ENCODE results near the gene RNF148. TPM values are rescaled to one million over a fixed set of nuclear protein-coding genes. Genes with fewer than 3 reads are reported as not detected.
"Not testable (repeated sequence)": the region's sequence is repeated elsewhere in the genome, so short reads cannot be mapped to it uniquely, and the experiment has no call there.

RNF148 gene
- polyA plus RNA-seq, 3 donors: 0.21 to 0.28 (median 0.25) TPM

- DNase-seq (ENCODE audit: low read depth in 3 of 3, low spot score in 2 of 3): no peak
Measured at GRCh38 chr7:122692769-122693309, 9.9 kb downstream of the RNF148 start.

GRCh38 chr7:122691569-122692235 lies 11.0 kb downstream of the RNF148 start:
- no peak for DNase-seq (ENCODE audit: low read depth in 3 of 3, low spot score in 2 of 3)

GRCh38 chr7:122689346-122690109 lies 13.2 kb downstream of the RNF148 start:
- no peak for DNase-seq (ENCODE audit: low read depth in 3 of 3, low spot score in 2 of 3)

- DNase-seq (ENCODE audit: low read depth in 3 of 3, low spot score in 2 of 3): peak in 1 of 3 donors; percentile 26
Measured at GRCh38 chr7:122688400-122688998, 14.2 kb downstream of the RNF148 start.

GRCh38 chr7:122686360-122686878 lies 16.3 kb downstream of the RNF148 start:
- DNase-seq (ENCODE audit: low read depth in 3 of 3, low spot score in 2 of 3): no peak

GRCh38 chr7:122684504-122684903 lies 18.2 kb downstream of the RNF148 start:
- DNase-seq (ENCODE audit: low read depth in 3 of 3, low spot score in 2 of 3): no peak

GRCh38 chr7:122682815-122683550 lies 19.7 kb downstream of the RNF148 start:
- no peak for DNase-seq (ENCODE audit: low read depth in 3 of 3, low spot score in 2 of 3)

- DNase-seq (ENCODE audit: low read depth in 3 of 3, low spot score in 2 of 3): not testable (repeated sequence)
Measured at GRCh38 chr7:122681186-122681585, 21.5 kb downstream of the RNF148 start.

GRCh38 chr7:122679813-122680212 lies 22.9 kb downstream of the RNF148 start:
- DNase-seq (ENCODE audit: low read depth in 3 of 3, low spot score in 2 of 3): no peak

GRCh38 chr7:122679269-122679709 lies 23.4 kb downstream of the RNF148 start:
- not testable (repeated sequence) for DNase-seq (ENCODE audit: low read depth in 3 of 3, low spot score in 2 of 3)

GRCh38 chr7:122677149-122677548 lies 25.6 kb downstream of the RNF148 start:
- DNase-seq (ENCODE audit: low read depth in 3 of 3, low spot score in 2 of 3): no peak

- no peak for DNase-seq (ENCODE audit: low read depth in 3 of 3, low spot score in 2 of 3)
Measured at GRCh38 chr7:122676466-122676865, 26.3 kb downstream of the RNF148 start.

- DNase-seq (ENCODE audit: low read depth in 3 of 3, low spot score in 2 of 3): no peak
Measured at GRCh38 chr7:122675621-122676020, 27.1 kb downstream of the RNF148 start.

GRCh38 chr7:122675011-122675410 lies 27.7 kb downstream of the RNF148 start:
- no peak for DNase-seq (ENCODE audit: low read depth in 3 of 3, low spot score in 2 of 3)

GRCh38 chr7:122674502-122674901 lies 28.2 kb downstream of the RNF148 start:
- DNase-seq (ENCODE audit: low read depth in 3 of 3, low spot score in 2 of 3): no peak

- no peak for DNase-seq (ENCODE audit: low read depth in 3 of 3, low spot score in 2 of 3)
Measured at GRCh38 chr7:122673951-122674350, 28.8 kb downstream of the RNF148 start.

GRCh38 chr7:122672536-122672935 lies 30.2 kb downstream of the RNF148 start:
- no peak for DNase-seq (ENCODE audit: low read depth in 3 of 3, low spot score in 2 of 3)

GRCh38 chr7:122663733-122664132 lies 39.0 kb downstream of the RNF148 start:
- no peak for DNase-seq (ENCODE audit: low read depth in 3 of 3, low spot score in 2 of 3)

- DNase-seq (ENCODE audit: low read depth in 3 of 3, low spot score in 2 of 3): no peak
Measured at GRCh38 chr7:122658856-122659255, 43.9 kb downstream of the RNF148 start.

- no peak for DNase-seq (ENCODE audit: low read depth in 3 of 3, low spot score in 2 of 3)
Measured at GRCh38 chr7:122653685-122654084, 49.0 kb downstream of the RNF148 start.
